HUDEP-2 (cell line): Measurements from ENCODE around the gene RNF2.
A peak's percentile ranks its signal among the peaks of the same experiment; 100 is the strongest.
"Not testable (repeated sequence)": the region's sequence is repeated elsewhere in the genome, so short reads cannot be mapped to it uniquely, and the experiment has no call there.

Experiments
- DNase-seq, 76 experiments: peaks; one replicate each; lab custom pipeline; 2025; ENCODE audit not compliant: unreplicated experiment in 76 of 76; lab: John Stamatoyannopoulos, UW

RNF2 gene

GRCh38 chr1:185044981-185045813 lies at the start of gene RNF2:
RNF2 (plus strand) TSS chr1:185045558; CDS start chr1:185087554, 41,996 bp downstream.
- DNase-seq = peak in 67 of 76 experiments; percentile 13 to 79 (median 57)

GRCh38 chr1:184999974-185000373 lies 45.4 kb upstream of the RNF2 start:
- not testable (repeated sequence) for DNase-seq

- DNase-seq = not testable (repeated sequence)
These were observed 44.0 kb upstream of the RNF2 start for GRCh38 chr1:185001312-185001880.

- DNase-seq = no peak
These were observed 36.5 kb upstream of the RNF2 start for GRCh38 chr1:185008838-185009237.

- no peak for DNase-seq
These were observed 35.0 kb upstream of the RNF2 start for GRCh38 chr1:185010361-185010760.

GRCh38 chr1:185014941-185015340 lies 30.4 kb upstream of the RNF2 start:
- no peak for DNase-seq

GRCh38 chr1:185015631-185016030 lies 29.7 kb upstream of the RNF2 start:
- no peak for DNase-seq

- no peak for DNase-seq
These were observed 28.5 kb upstream of the RNF2 start for GRCh38 chr1:185016880-185017279.

GRCh38 chr1:185017338-185017737 lies 28.0 kb upstream of the RNF2 start:
- no peak for DNase-seq

- no peak for DNase-seq
These were observed 27.4 kb upstream of the RNF2 start for GRCh38 chr1:185017966-185018365.

GRCh38 chr1:185027252-185027882 lies 18.0 kb upstream of the RNF2 start:
- no peak for DNase-seq

GRCh38 chr1:185033686-185034085 lies 11.7 kb upstream of the RNF2 start:
- no peak for DNase-seq

GRCh38 chr1:185035258-185035657 lies 10.1 kb upstream of the RNF2 start:
- DNase-seq = no peak

- DNase-seq = no peak
These were observed 6.5 kb upstream of the RNF2 start for GRCh38 chr1:185038813-185039376.

GRCh38 chr1:185039726-185040407 lies 5.5 kb upstream of the RNF2 start:
- DNase-seq = no peak

- no peak for DNase-seq
These were observed 5.0 kb upstream of the RNF2 start for GRCh38 chr1:185040408-185040735.

GRCh38 chr1:185041742-185042141 lies 3.6 kb upstream of the RNF2 start:
- DNase-seq = no peak

GRCh38 chr1:185042737-185043136 lies 2.6 kb upstream of the RNF2 start:
- DNase-seq = no peak

- no peak for DNase-seq
These were observed 971 bp upstream of the RNF2 start for GRCh38 chr1:185044387-185044786.

GRCh38 chr1:185045814-185046492 lies 595 bp downstream of the RNF2 start:
- DNase-seq = peak in 24 of 76 experiments; percentile 3 to 46 (median 18)
